ENCODE measurements around the gene HOXC5.

The HOXC5 gene

GRCh38 chr12:53996240-53997203 is 36.3 kb upstream of the HOXC5 start:
- DNase-seq, result no peak

GRCh38 chr12:53997204-53998109 is 35.4 kb upstream of the HOXC5 start:
- no peak for DNase-seq

- DNase-seq, result no peak
Measured at GRCh38 chr12:53998110-53998899, 34.5 kb upstream of the HOXC5 start.

- no peak for DNase-seq
Measured at GRCh38 chr12:53998900-53999236, 34.0 kb upstream of the HOXC5 start.

- DNase-seq, result no peak
Measured at GRCh38 chr12:53999559-54000115, 33.2 kb upstream of the HOXC5 start.

- DNase-seq, result no peak
Measured at GRCh38 chr12:54000116-54001114, 32.4 kb upstream of the HOXC5 start, which contains the start of gene HOXC9. HOXC9 (plus strand) TSS chr12:54000161; CDS start chr12:54000189, 28 bp downstream.

- no peak for DNase-seq
Measured at GRCh38 chr12:54001283-54002187, 31.3 kb upstream of the HOXC5 start.

GRCh38 chr12:54002278-54002914 is 30.5 kb upstream of the HOXC5 start:
- no peak for DNase-seq

- DNase-seq, result no peak
Measured at GRCh38 chr12:54002915-54003389, 29.9 kb upstream of the HOXC5 start.

- no peak for DNase-seq
Measured at GRCh38 chr12:54003625-54004024, 29.2 kb upstream of the HOXC5 start.

GRCh38 chr12:54004063-54004840 is 28.6 kb upstream of the HOXC5 start:
- DNase-seq, result no peak

GRCh38 chr12:54004841-54005530 is 27.9 kb upstream of the HOXC5 start:
- no peak for DNase-seq

- DNase-seq, result no peak
Measured at GRCh38 chr12:54005531-54005852, 27.4 kb upstream of the HOXC5 start.

GRCh38 chr12:54005853-54006558 is 26.8 kb upstream of the HOXC5 start:
- DNase-seq, result peak; percentile 72 to 78

GRCh38 chr12:54006559-54007220 is 26.2 kb upstream of the HOXC5 start:
- DNase-seq, result no peak

- DNase-seq, result no peak
Measured at GRCh38 chr12:54007538-54008259, 25.2 kb upstream of the HOXC5 start.

Data from Kasumi-1 (cell line).